DLD1 (cell line): ENCODE data around the gene R3HDM4.
"Not testable (repeated sequence)": the region's sequence is repeated elsewhere in the genome, so short reads cannot be mapped to it uniquely, and the experiment has no call there.

Source experiments
- in situ Hi-C: cut with HindIII; loops from 2 replicates; pipeline ENCODE4 v1.10.0; 2017; ENCODE audit warnings: low sequenced_read_pairs

The R3HDM4 gene

DNA sequence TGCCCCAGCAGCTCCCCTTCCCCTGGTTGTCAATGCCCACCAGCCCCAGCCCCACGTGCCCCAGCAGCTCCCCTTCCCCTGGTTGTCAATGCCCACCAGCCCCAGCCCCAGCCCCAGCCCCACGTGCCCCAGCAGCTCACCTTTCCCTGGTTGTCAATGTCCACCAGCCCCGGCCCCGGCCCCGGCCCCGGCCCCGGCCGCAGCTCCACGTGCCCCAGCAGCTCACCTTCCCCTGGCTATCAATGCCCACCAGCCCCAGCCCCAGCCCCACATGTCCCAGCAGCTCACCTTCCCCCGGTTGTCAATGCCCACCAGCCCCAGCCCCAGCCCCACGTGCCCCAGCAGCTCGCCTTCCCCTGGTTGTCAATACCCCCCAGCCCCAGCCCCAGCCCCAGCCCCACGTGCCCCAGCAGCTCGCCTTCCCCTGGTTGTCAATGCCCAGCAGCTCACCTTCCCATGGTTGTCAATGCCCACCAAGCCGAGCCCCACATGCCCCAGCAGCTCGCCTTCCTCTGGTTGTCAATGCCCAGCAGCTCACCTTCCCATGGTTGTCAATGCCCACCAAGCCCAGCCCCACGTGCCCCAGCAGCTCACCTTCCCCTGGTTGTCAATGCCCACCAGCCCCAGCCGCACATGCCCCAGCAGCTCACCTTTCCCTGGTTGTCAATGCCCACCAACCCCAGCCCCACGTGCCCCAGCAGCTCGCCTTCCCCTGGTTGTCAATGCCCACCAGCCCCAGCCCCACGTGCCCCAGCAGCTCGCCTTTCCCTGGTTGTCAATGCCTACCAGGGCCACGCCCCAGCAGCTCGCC, 34.1 kb downstream of the R3HDM4 start:
- in situ Hi-C loops = not testable (repeated sequence)

DNA sequence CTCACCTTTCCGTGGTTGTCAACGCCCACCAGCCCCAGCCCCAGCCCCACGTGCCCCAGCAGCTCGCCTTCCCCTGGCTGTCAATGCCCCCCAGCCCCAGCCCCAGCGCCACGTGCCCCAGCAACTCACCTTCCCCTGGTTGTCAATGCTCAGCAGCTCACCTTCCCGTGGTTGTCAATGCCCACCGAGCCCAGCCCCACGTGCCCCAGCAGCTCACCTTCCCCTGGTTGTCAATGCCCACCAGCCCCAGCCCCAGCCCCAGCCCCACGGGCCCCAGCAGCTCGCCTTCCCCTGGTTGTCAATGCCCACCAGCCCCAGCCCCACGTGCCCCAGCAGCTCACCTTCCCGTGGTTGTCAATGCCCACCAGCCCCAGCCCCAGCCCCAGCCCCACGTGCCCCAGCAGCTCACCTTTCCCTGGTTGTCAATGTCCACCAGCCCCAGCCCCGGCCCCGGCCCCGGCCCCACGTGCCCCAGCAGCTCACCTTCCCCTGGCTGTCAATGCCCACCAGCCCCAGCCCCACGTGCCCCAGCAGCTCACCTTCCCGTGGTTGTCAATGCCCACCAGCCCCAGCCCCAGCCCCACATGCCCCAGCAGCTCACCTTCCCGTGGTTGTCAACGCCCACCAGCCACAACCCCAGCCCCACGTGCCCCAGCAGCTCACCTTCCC, 34.9 kb downstream of the R3HDM4 start:
- in situ Hi-C loops = not testable (repeated sequence)

DNA sequence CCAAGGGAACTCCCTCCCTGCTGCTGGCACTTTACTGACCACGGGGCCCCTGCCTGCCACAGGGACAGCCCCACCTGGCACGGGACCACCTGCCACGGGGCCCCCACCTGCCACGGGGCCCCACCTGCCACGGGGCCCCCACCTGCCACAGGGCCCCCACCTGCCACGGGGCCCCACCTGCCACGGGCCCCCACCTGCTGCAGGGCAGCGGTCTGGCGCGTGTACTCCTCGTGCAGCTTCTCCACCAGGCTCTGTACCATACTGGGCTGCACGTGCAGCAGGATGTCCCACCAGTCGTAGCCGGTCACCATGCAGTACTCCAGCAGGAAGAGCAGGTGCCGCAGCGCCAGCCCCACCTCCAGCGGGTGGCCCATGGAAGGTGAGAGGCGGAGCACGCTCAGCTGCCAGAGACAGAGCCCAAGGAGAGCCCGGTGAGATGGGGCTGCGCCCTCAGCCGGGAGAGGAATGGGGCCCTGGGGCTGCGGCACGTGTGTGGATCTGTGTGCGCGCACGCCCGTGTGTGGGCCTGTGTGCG, 36.2 kb downstream of the R3HDM4 start:
- in situ Hi-C loops = no loop called here

DNA sequence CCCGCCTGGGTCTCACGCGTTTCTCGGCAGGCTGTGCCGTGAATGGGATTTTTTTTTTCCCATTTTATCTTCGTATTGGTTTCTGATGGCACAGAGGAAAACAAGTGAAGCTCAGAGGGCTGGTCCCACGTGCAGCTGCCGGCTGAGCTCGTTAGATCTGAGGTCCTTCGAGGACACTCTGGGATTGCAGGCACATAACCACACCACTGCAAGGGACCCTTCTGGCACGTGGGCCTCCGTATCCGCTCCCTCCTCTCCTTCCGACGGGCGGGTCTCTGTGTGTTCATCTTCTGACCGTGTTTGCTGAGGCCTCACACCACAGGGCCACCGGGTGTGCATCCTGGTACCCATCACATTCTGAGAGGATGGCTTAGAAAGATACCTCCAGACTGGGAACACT, 36.9 kb downstream of the R3HDM4 start:
- in situ Hi-C loops = no loop called here

DNA sequence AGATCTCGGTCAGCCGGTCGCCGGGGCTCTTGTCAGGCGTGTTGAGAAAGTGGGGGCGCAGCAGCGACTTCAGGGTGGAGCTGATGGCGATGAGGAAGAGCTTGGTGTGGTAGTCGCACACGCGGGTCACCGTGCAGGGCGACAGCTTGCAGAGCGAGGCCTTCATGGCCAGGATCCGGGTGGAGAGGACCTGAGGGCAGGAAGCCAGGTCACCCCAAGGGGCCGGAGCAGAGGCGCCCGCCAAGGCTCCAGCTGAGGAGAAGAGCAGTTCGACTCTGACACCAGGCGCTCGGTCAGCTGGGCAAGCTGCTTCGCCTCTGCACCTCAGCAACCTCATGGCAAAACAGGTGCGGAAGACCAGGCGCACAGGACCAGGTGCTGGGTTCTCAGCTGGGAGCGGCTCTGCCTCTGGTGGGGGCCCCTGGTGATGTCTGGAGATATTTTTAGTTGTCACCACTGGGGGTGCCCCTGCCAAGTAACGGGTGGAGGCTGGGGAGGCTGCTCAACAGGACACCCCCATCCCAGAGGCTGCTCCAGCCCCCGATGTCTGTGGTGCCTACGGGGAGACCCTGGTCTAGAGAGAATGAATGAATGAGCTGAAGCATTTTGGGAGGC, 37.6 kb downstream of the R3HDM4 start:
- in situ Hi-C loops = no loop called here

DNA sequence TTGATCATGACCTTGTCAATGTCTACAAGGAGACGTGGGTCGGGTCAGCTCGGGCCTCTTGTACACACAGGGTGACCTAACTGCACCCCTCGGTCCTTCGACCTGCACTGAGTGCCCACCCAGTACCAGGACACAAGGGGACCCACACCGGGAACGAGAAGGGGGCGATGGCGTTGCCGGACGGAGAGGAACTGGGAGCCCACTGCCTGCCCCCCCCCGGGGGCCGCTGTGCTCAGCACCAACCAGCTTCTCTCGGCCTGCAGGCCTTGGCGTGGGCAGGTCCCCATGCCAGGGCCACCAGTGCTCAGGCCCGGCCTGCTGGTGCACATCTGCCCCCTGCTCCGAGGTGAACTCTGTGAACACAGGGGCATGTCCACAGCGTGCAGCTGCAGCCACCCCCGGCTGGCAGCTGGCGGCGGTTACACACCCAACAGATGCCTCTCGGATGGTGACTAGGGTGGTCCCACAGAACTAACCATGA, 39.4 kb downstream of the R3HDM4 start:
- in situ Hi-C loops = no loop called here

DNA sequence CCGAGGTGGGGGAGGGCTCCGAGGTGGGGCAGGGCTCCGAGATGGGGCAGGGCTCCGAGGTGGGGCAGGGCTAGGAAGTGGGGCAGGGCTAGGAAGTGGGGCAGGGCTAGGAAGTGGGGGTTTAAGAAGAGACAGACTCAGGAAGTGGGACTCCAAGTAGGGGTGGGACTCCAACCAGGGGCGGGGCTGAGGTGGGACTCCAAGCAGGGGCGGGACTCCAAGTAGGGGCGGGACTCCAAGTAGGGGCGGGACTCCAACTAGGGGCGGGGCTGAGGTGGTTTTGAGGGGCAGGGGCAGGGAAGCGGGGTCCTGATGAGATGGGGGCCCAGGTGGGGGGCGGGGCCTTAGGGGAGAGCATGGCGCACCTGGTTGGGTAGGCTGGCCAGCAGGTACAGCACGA, 39.9 kb downstream of the R3HDM4 start:
- in situ Hi-C loops = no loop called here

DNA sequence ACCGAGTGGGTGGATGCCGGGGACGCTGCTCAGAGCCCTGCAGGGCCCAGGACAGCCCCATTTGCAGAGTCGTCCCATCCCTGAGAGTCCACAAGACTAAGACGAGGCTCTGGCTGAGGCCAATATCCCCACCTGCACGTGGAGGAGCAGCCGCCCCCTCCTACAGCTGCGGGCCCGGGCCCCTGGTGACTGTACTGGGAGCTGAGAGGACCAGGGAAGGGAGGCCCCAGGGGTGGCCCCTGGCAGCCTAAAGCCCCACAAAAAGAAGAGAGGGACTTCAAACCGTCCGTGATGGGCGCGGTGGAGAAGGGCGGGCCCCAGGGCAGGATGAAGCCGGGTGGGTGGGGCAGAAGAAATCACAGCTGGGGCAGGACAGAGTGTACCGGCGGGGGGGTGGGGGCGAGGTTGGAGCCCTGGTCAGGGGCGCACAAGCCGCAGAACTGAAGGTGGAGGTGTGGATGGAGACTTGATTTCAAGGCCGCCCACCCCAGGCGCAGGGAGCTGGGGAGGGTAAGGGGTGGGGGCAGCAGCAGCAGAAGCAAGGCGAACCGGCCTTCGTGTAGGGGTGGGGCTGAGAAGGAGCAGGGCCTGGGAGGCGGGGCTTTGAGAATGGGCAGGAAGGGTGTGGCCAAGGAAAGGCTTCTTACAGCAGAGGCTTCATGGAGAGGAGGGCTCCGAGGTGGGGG, 40.6 kb downstream of the R3HDM4 start:
- in situ Hi-C loops = no loop called here

DNA sequence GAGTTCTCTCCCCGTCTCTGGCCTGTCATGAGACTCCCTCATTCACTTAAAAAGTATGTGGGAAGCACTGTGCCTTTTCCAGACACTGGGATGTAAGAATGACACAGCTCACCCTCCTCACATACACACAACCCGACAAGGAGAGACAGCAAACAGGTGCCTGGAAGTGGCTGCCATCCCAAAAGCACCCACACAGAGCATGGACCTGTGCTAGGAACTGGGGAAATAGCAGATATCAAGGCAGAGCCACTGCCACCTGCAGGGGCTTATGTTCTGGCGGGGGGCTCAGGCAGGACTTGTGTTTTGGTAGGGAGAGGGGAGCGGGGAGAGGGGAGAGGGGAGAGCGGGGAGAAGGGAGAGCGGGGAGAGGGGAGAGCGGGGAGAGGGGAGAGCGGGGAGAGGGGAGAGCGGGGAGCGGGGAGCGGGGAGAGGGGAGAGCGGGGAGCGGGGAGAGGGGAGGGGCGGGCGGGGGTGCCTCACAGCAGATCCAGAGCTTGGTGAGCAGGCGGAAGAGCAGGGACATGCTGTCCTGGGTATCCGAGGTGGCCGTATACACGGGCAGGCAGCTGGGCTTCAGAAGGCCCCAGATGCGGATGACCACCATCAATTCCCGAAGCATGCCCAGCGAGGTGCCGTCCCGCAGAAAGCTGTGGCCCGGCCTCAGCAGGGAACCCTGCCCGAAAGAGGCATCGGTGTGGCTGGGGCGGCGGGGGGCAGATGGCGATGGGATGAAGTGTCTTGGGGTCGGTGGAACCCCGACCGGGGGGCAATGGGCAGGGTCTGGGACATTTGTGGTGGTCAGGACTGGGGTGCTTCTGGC, 41.4 kb downstream of the R3HDM4 start:
- in situ Hi-C loops = no loop called here

DNA sequence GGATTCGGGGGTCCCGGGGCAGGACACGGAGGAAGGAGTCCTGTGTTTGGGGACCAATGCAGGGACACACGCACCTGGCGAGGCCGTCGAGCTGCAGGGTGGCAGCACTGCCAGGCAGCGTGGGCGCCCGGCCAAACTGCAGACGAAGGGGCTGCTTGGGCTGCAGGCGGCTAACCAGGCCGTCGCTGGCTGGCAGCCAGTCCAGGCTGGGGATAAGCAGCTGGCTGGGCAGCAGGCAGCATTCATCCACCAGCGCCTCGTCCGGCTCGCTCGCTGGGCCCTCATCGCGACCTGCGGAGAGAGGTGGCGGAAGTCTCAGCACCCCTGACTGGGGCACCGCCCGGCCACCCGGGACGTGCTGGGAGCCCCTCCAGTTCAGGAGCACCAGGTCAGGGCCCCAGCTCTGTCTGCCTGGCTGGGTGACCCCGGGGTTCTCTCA, 42.0 kb downstream of the R3HDM4 start:
- in situ Hi-C loops = no loop called here

DNA sequence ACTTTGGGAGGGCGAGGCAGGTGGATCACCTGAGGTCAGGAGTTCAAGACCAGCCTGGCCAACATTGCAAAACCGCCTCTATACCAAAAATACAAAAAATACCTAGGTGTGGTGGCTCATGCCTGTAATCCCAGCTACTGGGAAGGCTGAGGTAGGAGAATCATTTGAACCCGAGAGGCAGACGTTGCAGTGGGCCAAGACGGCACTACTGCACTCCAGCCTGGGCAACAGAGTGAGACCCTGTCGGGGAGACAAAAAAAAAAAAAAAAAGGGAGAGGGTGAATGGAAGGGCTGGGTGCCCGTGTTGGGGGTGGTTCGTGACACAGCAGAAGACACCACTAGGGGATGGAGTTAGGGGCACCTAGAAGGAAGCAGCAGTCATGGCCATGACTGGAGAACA, 42.7 kb downstream of the R3HDM4 start:
- in situ Hi-C loops = no loop called here

DNA sequence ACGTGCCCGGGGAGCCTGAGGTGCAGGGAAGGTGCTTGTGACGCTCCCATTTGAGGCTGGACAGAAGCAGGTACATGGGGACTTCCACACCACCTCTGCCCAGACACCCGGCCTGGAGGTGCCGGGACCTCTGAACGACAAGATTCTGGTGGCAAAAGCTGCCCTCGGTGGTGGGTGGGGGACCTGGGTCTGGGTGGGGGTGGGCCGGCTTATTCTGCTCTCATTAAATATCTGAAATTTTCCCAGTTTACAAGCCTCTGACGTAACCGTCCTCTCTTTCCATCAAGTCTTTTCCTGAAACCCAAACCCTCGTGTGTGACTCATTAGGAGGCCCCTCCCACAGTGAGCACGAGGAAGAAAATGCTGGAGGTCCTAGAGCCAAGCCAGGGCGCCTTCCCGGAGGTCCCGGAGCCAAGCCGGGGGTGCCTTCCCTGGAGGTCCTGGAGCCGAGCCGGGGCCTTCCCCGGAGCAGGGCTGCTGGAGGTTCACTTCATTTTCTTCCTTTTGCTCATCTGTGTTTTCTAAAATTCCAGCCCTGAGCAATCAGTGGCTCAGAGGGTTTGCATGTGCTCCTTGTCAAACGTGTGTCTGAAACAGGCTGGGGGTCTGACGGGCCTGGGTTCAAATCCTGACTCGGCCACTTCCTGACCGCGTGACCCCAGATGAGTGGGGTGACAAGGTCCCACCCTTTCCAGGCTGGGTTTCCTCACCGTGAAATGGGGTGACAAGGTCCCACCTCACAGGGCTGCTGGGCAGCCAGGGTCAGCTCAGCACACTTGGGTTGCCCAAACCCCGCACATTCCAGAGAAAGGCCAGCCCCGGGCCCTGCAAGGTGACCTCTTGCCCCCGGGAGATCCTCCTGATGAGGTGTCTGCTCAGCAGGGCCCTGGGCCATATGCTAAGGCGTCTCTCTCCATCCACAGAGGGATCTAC, 43.5 kb downstream of the R3HDM4 start:
- in situ Hi-C loops = no loop called here

DNA sequence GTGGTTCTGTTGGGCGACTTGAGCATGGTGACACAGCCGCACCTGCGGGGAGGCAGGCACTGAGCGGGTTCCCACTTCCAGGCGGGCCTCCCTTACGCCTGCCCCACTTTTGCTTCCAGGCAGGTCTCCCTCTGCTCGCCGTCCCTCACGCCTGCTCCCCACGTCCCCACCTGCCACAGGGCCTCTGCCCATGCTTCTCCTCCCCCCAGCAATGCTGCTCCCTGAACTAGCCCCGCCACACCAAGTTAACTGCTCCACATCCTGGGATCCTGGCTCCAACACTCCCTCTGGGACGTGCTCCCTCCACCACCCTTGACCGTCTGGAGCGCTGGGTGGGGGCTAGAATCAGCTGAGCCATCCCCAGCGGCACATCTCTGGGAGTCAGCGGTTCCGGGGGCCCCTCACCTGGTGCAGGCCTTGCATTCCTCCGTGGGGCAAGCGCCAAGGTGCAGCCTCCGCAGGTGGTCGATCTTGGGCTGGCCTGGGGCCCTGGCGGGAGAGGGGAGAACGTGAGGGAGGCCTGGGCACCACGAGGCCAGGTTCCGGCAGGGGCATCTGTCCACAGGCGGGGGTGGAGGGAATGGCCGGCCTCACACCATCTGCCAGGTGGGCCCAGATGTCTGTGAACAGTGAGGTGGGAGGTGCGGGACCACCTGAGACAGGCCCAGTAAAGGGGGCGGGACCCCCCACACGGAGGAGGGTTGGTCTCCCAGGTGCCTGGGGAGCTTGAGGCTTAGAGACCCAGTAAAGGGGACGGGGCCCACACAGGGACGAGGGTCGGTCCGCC, 44.4 kb downstream of the R3HDM4 start:
- in situ Hi-C loops = no loop called here

DNA sequence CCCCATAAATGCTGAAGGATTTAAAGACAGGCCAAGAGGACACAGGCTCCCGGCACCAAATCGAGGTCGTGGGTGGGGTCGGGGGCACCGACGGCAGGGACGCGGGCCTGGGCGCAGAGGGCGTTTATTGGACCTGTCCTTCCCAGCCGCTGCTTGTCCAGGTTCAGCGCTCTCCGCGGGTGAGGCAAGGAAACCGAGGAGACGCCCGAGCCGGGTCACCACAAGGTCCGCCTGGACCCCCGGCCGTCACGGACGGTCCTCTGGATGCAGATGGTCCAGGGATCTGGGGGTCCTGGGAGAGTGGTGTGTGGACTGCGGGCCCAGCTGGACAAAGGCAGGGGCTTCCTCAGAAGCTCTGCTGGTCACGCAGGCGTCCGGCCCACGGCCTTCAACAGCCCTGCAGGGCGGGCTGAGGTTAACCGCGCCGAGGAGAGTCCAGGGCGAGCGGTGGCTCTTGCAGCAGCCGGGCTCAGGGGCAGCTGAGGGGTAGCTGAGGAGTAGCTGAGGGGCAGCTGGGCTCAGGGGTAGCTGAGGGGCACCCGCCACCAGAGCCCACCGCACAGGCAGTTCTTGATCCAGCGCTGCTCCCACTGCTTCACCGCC, 45.1 kb downstream of the R3HDM4 start:
- in situ Hi-C loops = no loop called here

DNA sequence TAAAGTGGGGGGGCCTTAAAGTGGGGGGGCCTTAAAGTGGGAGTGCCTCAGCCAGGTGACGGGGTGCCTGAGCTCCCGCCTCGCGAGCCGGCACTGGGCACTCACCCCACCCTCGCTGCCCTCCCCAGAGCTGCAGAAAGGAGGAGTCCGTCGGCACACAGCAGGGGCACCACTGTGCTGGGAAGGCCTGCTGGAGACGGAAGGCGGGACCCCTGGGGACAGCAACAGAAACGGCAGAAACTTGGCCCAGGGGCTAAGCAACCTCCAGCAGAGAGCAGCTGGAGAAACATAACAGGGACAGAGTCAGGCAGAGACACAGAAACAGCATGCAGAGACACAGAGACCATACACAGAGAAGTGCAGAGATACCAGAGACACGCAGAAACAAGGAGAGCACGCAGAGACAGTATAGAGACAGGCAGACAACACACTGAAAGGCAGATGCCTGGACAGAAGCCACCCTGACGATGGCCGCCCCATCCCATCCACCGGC, 45.7 kb downstream of the R3HDM4 start:
- in situ Hi-C loops = no loop called here

DNA sequence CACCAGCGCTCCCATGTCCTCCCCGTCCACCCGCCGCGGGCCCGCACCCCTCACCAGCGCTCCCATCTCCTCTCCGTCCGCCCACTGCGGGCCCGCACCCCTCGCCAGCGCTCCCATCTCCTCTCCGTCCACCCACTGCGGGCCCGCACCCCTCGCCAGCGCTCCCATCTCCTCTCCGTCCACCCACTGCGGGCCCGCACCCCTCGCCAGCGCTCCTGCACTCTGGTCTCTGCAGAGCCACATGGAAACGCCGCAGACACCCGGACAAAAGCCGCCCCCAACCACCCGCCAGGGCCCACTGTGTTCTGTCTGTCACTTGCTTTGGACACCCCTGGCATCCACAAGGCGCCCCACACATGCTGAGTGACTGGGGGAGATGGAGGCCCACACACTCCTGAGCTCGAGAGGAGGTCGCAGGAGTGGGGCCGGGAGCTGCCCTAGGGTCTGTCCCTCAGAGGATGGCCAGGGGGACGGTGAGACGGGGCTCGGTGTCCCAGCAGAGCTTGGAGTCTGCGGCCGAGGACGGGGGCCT, 46.2 kb downstream of the R3HDM4 start:
- in situ Hi-C loops = no loop called here

DNA sequence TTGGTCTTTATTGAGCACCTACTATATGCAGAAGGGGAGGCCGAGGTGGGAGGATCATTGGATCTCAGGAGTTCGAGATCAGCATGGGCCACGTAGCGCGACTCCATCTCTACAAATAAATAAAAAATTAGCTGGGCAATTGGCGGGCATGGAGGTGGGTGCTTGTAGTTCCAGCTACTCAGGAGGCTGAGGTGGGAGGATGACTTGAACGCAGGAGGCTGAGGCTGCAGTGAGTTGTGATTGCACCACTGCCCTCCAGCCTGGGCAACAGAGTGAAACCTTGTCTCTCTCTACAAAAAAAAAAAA, 49.8 kb downstream of the R3HDM4 start:
- in situ Hi-C loops = no loop called here
